Endodermal cell (in vitro differentiated cells): ENCODE results near the gene ZBTB20. TPM values are rescaled to one million over a fixed set of nuclear protein-coding genes. Genes with fewer than 3 reads are reported as not detected.

ENCODE experiments used
- DNase-seq: peaks from one replicate; pipeline ENCODE4 v3.0.0-alpha.2; 2017
- H3K27ac ChIP-seq: 2 replicates; pipeline ENCODE4 v1.5.1; 2013; ENCODE audit warnings: mild to moderate bottlenecking, low read depth, low read length, moderate library complexity
- H3K27me3 ChIP-seq: 2 replicates; pipeline ENCODE4 v1.6.1; 2013; ENCODE audit warnings: mild to moderate bottlenecking, low read length, moderate library complexity; ENCODE audit not compliant: insufficient read depth, control insufficient read depth, poor library complexity, severe bottlenecking
- H3K36me3 ChIP-seq: 2 replicates; pipeline ENCODE4 v1.7.0; 2013; ENCODE audit warnings: mild to moderate bottlenecking, low read length, moderate library complexity; ENCODE audit not compliant: control insufficient read depth, insufficient read depth
- H3K4me1 ChIP-seq: one replicate; pipeline ENCODE4 v1.7.0; 2013; ENCODE audit warnings: low read length; ENCODE audit not compliant: control insufficient read depth, insufficient read depth
- H3K4me3 ChIP-seq: 2 replicates; pipeline ENCODE4 v1.5.1; 2013; ENCODE audit warnings: mild to moderate bottlenecking, low read length, moderate library complexity
- H3K9ac ChIP-seq: 2 replicates; pipeline ENCODE4 v1.6.1; 2013; ENCODE audit warnings: mild to moderate bottlenecking, low read length, moderate library complexity; ENCODE audit not compliant: poor library complexity, severe bottlenecking; ENCODE audit errors: extremely low read depth
- H3K9me3 ChIP-seq: 2 replicates; pipeline ENCODE4 v1.6.1; 2013; ENCODE audit warnings: mild to moderate bottlenecking, low read length, moderate library complexity; ENCODE audit not compliant: control insufficient read depth
- H3K27ac Mint-ChIP-seq: 2 replicates; pipeline ENCODE4 v1.8.0; 2020; ENCODE audit warnings: mixed read lengths
- H3K27me3 Mint-ChIP-seq: 2 replicates; pipeline ENCODE4 v1.8.0; 2021; ENCODE audit warnings: mild to moderate bottlenecking, mixed read lengths; ENCODE audit not compliant: insufficient read depth
- H3K36me3 Mint-ChIP-seq: 2 replicates; pipeline ENCODE4 v1.8.0; 2020; ENCODE audit warnings: low read depth, mixed read lengths
- H3K4me1 Mint-ChIP-seq: 2 replicates; pipeline ENCODE4 v1.8.0; 2020; ENCODE audit warnings: mixed read lengths
- H3K4me3 Mint-ChIP-seq: 2 replicates; pipeline ENCODE4 v1.8.0; 2020; ENCODE audit warnings: mild to moderate bottlenecking, moderate library complexity, mixed read lengths
- H3K9me3 Mint-ChIP-seq: 2 replicates; pipeline ENCODE4 v1.8.0; 2020; ENCODE audit warnings: mild to moderate bottlenecking, mixed read lengths
- CTCF ChIP-seq: fragments of 200-600 bp; sonication (generic); conservative IDR thresholded peaks from 2 replicates; pipeline ENCODE4 v1.5.0; 2021; ENCODE audit warnings: antibody characterized with exemption, mild to moderate bottlenecking
- WGBS, 2 experiments: methylation state at CpG; one replicate each; pipeline versions ENCODE4 v1.1.5 to v1.1.7; 2013; ENCODE audit warnings: missing lambda C conversion rate in 2 of 2, mixed read lengths in 1 of 2; ENCODE audit not compliant: insufficient coverage in 1 of 2, insufficient read length in 1 of 2; 5-methylcytosine and 5-hydroxymethylcytosine counted together
- total RNA-seq, 2 donors: library from RNA; stranded (reverse); fragmentation: NEBNext Ultra II Directional in 1 of 2; extraction: Animal tissue kit (Norgen Biotek cat#: 25700) in 1 of 2; gene quantifications; 2 replicates in 1 of 2; 3 replicates in 1 of 2; pipeline ENCODE4 v1.2.1, GENCODE V29; 2021

The ZBTB20 gene
- total RNA-seq, 2 donors from 2014 or later = 1.6 to 2.9 TPM

GRCh38 chr3:114639171-114639570, 507.9 kb downstream of the ZBTB20 start:
- H3K27me3 ChIP-seq = no peaks in the 10 kb centered on the region
- DNase-seq = no peak
- no peaks in the 10 kb centered on the region for H3K36me3 ChIP-seq
- no peaks in the 10 kb centered on the region for H3K36me3 Mint-ChIP-seq
- 100% methylated on average over 1 of the region's 1 CpG; no CpG with 5 or more reads in 1 of the 2 experiments for WGBS, 2 experiments
- no peaks in the 10 kb centered on the region for H3K27me3 Mint-ChIP-seq
- peak overlapping the region; percentile 2 for H3K27ac ChIP-seq
- no peaks in the 10 kb centered on the region for H3K4me1 ChIP-seq
- TF ChIP-seq CTCF = no peak
- no peak overlapping the region for H3K4me3 ChIP-seq
- peaks cover 9% of the 10 kb centered on the region for H3K9me3 Mint-ChIP-seq
- no peak overlapping the region for H3K4me3 Mint-ChIP-seq
- no peak overlapping the region for H3K27ac Mint-ChIP-seq
- H3K4me1 Mint-ChIP-seq = no peaks in the 10 kb centered on the region
- H3K9ac ChIP-seq = no peak overlapping the region
- H3K9me3 ChIP-seq = peaks cover 4% of the 10 kb centered on the region

DNA sequence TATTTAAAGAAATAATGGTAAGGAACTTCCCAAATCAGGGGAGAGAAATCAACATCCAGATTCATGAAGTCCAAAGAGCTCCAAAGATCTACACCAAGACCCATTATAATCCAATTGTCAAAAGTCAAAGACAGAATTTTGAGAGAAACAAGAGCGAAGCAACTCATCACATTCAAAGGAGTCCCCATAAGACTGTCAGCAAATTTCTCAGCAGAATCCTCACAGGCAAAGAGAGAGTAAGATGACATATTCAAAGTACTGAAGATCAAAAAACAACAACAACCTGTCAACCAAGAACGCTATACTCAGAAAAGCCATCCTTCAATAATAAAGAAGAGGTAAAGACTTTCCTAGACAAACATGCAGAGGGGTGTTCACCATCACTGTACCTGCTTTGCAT, 511.2 kb downstream of the ZBTB20 start:
- Histone ChIP-seq H3K27me3 (no peaks in the 10 kb centered on the region), H3K27ac (no peak overlapping the region), H3K9me3 (peaks cover 4% of the 10 kb centered on the region), H3K36me3 (no peaks in the 10 kb centered on the region), H3K9ac (no peak overlapping the region), H3K4me3 (no peak overlapping the region), H3K4me1 (no peaks in the 10 kb centered on the region)
- DNase-seq = no peak
- H3K4me3 Mint-ChIP-seq = no peak overlapping the region
- no peaks in the 10 kb centered on the region for H3K36me3 Mint-ChIP-seq
- H3K27me3 Mint-ChIP-seq = no peaks in the 10 kb centered on the region
- no peaks in the 10 kb centered on the region for H3K4me1 Mint-ChIP-seq
- peaks cover 9% of the 10 kb centered on the region for H3K9me3 Mint-ChIP-seq
- no peak for TF ChIP-seq CTCF
- H3K27ac Mint-ChIP-seq = no peak overlapping the region
- 91% methylated on average over 2 of the region's 2 CpGs; no CpG with 5 or more reads in 1 of the 2 experiments for WGBS, 2 experiments

DNA sequence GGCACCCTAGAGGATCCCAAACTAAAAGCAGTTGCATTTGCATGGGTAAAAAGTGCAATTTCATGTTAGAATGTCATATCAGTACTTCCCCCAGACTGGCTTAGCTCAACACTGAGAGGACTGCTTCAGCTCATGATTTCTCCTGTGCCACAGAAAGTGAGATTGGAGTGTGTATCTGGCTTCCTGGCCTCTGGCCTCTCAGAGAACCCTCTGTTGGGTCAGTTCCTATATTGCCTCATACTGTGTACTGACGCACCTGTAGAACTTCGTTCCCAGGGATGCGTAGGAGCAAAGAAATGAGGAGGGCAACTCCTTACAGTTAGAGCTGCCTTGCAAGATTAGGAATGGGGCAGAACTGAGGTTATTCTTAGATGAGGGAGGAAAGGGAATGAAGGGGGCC, 512.5 kb downstream of the ZBTB20 start:
- H3K9me3 ChIP-seq = peaks cover 4% of the 10 kb centered on the region
- H3K36me3 ChIP-seq = no peaks in the 10 kb centered on the region
- no peaks in the 10 kb centered on the region for H3K27me3 Mint-ChIP-seq
- no peak overlapping the region for H3K27ac Mint-ChIP-seq
- H3K27me3 ChIP-seq = no peaks in the 10 kb centered on the region
- no peak overlapping the region for H3K9ac ChIP-seq
- H3K36me3 Mint-ChIP-seq = no peaks in the 10 kb centered on the region
- 93 to 98% methylated on average over 3 of the region's 3 CpGs for WGBS, 2 experiments
- no peaks in the 10 kb centered on the region for H3K4me1 ChIP-seq
- H3K27ac ChIP-seq = no peak overlapping the region
- no peak overlapping the region for H3K4me3 ChIP-seq
- DNase-seq = no peak
- TF ChIP-seq CTCF = no peak
- H3K4me1 Mint-ChIP-seq = no peaks in the 10 kb centered on the region
- no peak overlapping the region for H3K4me3 Mint-ChIP-seq
- peaks cover 9% of the 10 kb centered on the region for H3K9me3 Mint-ChIP-seq
